ENCODE results near the gene EML3.
"Not testable (repeated sequence)": the region's sequence is repeated elsewhere in the genome, so short reads cannot be mapped to it uniquely, and the experiment has no call there.

Gene EML3

GRCh38 chr11:62595124-62595523 lies 17.5 kb downstream of the EML3 start:
- DNase-seq = no peak

GRCh38 chr11:62593434-62594044 lies 19.0 kb downstream of the EML3 start:
- peak; percentile 89 to 95 (median 92) for DNase-seq

GRCh38 chr11:62592989-62593421 lies 19.6 kb downstream of the EML3 start:
- DNase-seq = no peak

DNA sequence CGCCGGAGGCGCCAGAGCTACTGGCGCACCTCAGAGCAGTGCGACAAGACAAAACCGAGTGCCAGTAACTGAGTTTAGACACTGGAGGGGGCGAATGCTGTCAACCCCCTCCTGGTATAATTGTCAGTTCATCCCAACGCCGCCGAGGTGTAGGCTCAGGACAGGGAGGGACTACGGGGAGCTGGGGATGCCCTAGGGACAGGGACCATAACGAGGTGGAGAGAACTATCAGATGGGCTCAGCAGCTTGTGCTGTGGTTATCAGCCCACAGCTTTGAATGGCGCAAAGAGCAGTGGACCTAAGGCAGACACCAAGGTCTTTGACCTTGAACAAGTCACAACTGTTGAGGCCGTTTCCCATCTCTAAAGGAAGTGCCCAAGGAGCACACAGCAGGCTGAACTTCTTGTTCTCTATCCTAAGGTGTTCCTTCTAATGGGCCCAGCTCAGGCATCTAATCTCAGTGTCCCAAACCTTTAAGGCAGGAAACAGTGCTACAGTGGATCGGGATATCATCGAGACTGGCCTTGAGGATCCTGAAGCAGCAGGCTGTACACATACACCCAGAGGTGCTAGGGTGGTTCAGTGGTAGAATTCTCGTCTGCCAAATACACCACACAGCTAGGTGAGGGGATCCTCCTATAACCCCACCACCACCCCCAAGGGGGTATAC lies 20.3 kb downstream of the EML3 start:
- peak in 2 of 4 experiments; percentile 22 to 36 for DNase-seq

DNA sequence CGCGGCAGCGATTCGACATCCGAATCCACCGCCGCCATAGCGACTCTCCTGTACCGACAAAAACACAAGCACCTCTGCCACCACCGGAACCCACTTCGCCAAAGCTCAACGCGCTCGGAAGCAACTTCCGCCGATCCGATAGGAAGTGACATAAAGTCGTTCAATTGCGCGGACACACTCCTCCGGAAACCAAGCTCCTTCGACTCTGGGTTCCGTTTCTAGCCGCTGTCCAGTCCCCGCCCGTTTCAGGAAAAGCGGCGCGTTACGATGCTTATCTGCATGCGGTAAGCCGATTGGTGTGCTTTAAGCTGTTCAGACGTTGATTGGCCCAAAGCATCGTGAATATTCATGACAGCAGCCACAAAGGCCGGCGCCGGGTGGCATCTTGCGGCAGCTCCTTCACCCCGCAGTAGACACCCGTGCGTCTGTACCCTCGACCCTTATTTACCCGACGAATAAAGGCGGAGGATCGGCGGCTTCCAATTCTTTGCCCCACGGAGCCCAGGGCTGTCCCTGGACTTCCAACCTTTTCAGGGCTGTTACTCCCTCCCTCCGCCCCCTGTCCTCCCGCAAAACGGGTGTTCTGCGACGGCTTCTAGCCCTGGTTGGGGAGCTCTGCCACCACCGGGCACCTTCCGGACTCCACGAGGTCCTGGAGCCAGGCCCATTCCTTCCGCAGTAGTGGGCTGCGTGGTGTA lies 21.0 kb downstream of the EML3 start, which contains the start of gene TUT1:
Gene TUT1 (minus strand): TSS at position 76 of the 698 bp plus-strand sequence. CDS start 38 bp downstream, at position 38.
- peak; percentile 98 to 99 (median 98) for DNase-seq

DNA sequence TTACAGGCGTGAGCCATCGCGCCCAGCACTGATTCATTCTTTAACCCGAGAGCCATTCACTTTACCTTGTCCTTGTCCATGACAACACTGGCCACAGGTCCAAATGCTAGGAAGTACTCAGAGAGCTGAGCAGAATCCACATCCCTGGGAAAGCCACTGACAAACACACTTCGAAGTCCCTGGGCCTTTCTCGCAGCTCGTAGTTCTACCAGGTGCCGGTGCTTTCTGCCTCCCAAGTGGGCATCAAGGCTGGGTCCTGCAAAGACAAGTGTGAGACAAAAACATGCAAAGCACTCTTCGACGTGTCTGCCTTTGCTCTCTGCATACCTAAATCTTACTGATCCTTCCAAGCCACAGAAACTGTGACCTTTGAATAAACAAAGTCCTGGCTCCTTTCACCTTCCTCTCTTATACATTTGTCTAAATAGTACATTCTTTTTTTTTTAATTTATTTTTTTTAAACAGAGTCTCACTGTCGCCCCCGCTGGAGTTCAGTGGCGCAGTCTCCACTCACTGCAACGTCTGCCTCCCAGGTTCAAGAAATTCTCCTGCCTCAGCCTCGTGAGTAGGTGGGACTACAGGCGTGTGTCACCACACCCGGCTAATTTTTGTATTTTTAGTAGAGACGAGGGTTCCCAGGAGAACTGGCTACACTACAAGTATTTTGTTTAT lies 23.5 kb downstream of the EML3 start:
- peak in 3 of 4 experiments; percentile 26 to 33 (median 30) for DNase-seq

DNA sequence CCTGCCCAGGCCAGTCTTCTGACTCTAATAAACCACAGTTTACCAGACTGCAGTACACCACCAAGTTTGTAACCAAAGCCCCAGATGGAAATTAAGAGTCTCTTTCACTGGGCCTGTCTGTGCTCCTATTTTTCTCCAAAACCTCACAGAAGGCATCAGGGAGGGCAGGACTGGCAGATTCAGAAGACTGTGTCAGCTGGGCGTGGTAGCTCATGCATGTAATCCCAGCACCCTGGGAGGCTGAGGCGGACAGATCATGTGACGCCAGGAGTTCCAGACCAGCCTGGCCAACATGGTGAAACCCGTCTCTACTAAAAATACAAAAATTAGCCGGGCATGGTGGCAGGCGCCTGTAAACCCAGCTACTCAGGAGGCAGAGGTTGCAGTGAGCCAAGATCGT lies 27.2 kb downstream of the EML3 start:
- DNase-seq = not testable (repeated sequence)

DNA sequence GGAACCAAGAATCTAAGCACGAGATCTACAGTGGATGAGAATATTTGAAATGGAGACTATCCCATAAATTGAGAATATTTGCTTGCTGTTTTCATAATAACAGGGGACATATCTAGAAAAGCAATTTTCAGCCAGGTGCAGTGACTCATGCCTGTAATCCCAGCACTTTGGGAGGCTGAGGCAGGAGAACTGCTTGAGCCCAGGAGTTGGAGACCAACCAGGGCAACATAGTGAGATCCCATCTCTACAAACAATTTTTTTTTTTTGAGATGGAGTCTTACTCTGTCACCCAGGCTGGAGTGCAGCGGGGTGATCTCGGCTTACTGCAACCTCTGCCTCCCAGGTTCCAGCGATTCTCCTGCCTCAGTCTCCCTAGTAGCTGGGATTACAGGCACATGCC lies 30.8 kb downstream of the EML3 start:
- not testable (repeated sequence) for DNase-seq

GRCh38 chr11:62580959-62581715 lies 31.4 kb downstream of the EML3 start:
- DNase-seq = no peak

DNA sequence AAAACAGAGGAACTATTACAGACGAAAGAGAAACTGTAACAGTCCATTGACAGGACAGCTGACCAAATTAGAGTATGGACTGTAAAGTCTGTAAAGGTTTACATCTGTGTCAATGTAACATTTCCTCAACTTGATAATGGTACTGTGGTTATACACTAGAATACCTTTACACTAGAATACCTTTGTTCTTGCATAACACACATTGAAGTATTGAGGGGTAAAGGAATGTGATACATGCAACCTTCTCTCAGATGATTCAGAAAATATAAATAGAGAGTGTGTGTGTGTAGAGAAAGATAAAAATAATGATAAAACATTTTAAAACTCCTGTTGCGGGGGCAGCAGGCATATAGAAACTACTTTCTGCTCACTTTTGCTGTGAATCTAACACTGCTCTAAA lies 33.3 kb downstream of the EML3 start:
- DNase-seq = no peak

DNA sequence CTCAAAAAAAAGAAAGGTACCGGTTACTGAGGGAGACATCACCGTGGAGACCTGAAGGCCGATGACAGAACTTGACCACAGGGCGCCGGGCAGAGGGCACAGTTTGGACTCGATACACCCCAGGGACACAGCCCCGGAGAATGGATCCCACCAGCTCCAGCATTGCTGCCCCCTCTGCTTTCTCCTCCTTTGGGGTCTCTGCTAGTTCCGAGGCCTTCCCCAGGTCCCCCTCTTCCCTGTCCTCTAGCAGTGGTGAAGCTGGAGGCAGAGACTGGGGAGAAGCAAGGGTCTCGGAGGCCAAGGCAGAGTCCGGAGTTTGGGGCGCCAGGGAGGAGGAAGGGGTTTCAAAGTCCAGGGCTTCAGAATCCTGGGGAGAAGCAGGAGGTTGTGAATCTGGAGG lies 34.0 kb downstream of the EML3 start:
- DNase-seq = no peak

GRCh38 chr11:62577046-62577714 lies 35.4 kb downstream of the EML3 start:
- DNase-seq = peak; percentile 52 to 73 (median 66)

DNA sequence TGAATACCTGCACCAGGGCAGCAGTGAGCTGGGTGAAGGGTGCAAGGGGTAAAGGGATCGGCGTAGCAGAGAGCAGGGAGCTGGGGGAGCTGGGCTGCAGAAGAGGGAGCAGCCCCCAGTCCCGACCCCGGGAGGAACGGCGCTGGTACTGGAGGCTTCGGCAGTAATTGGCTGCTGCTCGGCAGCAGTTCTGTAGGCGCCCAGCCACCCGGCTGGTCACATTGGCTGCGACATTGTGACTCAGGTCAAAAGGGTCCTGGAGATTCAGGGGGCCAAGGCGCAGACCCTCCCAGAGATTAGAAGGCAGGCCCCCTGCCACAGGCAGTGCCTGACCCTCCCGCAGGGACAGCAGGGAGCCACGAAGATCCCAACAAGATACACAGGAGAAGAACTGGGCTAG lies 36.7 kb downstream of the EML3 start:
- DNase-seq = no peak

- DNase-seq = no peak
Measured at GRCh38 chr11:62575156-62575555, 37.4 kb downstream of the EML3 start.

GRCh38 chr11:62574363-62575071 lies 38.1 kb downstream of the EML3 start:
- peak; percentile 39 to 70 (median 54) for DNase-seq

GRCh38 chr11:62573592-62574362 lies 38.8 kb downstream of the EML3 start, which contains the start of gene EEF1G:
Gene EEF1G (minus strand): TSS chr11:62573891. CDS start chr11:62573842, 49 bp downstream.
- peak; percentile 99 to 100 (median 100) for DNase-seq

GRCh38 chr11:62573006-62573591 lies 39.5 kb downstream of the EML3 start:
- DNase-seq = peak in 3 of 4 experiments; percentile 35 to 53 (median 35)

DNA sequence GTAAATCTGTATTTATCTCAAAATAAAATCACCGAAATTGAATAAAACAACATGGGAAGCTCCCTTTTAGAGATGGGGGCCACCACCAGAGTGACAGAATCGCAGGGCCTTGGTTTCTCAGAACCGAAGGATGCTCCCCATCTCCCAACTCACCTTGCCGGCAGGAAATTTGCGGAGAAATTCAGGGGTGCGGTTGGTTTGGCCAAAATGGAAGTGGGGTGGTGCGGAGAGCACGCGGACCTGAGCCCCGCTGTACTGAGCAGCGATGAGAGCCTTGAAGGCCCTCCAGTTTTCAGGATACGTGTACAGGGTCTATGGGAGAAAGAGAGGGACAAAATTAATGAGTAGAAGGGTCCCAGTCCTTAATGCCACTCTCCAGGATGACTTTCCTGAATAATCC lies 40.1 kb downstream of the EML3 start:
- no peak for DNase-seq

- not testable (repeated sequence) for DNase-seq
Measured at GRCh38 chr11:62571493-62571892, 41.1 kb downstream of the EML3 start.

DNA sequence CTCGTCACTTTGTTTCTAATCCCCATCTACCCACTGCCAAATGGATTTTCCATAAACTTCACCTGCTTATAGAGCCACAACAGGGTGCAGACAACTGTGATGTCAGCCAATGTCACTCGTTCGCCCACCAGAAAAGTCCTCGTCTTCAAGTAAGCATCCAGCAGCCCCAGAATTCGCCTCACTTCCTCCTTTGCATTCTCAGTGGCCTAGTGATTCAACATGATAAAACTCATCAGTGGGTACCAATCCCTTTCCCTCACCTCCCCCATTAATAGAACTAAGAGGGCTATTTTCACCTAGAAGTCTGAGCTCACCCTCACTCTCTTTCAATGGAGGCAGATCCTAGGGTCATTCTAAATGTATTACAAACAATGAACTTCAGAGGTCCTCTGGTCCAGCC lies 41.7 kb downstream of the EML3 start:
- not testable (repeated sequence) for DNase-seq

Data from suppressor macrophage (primary cell).